Vagina (tissue), 2 donors: ENCODE data around the gene BCOR.

ENCODE experiments used
- CTCF ChIP-seq, 3 experiments: fragments of 450-650 bp in 2 of 3; fragments of 200-600 bp in 1 of 3; sonication (generic) in 1 of 3; IDR thresholded peaks; one replicate each; pipeline ENCODE4 v1.5.1; 2017 to 2019; ENCODE audit warnings: antibody characterized with exemption in 3 of 3, mild to moderate bottlenecking in 2 of 3, moderate library complexity in 2 of 3
- POLR2A ChIP-seq, 2 donors: fragments of 450-650 bp; IDR thresholded peaks; one replicate each; pipeline ENCODE4 v1.6.1; 2017; ENCODE audit warnings: antibody characterized with exemption in 2 of 2, mild to moderate bottlenecking in 2 of 2, moderate library complexity in 2 of 2
- POLR2AphosphoS5 ChIP-seq, 2 donors: sonication (generic); formaldehyde crosslinking; IDR thresholded peaks; one replicate each; pipeline ENCODE4 v1.9.0; 2017; ENCODE audit warnings: antibody characterized with exemption in 2 of 2, mild to moderate bottlenecking in 2 of 2, low read depth in 1 of 2; ENCODE audit not compliant: insufficient read depth in 1 of 2

GRCh38 chrX:40122487-40122886, 24.7 kb upstream of the BCOR start:
- TF ChIP-seq CTCF (IDR thresholded peaks at IDR 0.05) (no peak), POLR2A (IDR thresholded peaks at IDR 0.05) (no peak), POLR2AphosphoS5 (IDR thresholded peaks at IDR 0.05; ENCODE audit: insufficient read depth in 1 of 2, low read depth in 1 of 2) (no peak)
